ENCODE results near the gene NHEJ1. TPM values are rescaled to one million over a fixed set of nuclear protein-coding genes. Genes with fewer than 3 reads are reported as not detected.

The NHEJ1 gene
- total RNA-seq, 2 experiments from 2014 or later: 22.4 to 26.3 TPM

- ChIA-PET POLR2A (interaction anchor here (0.5 to 1.0 kb wide), 2 partner anchors 53 to 55 kb away, joined by 3 read pairs; no protein-coding TSS in a partner anchor), CTCF (interaction anchor here (0.6 to 3.4 kb wide), 47 partner anchors 9 to 284 kb away, joined by 3 to 71 read pairs (median 5); partner anchors contain the start of gene CFAP65)
- peak; percentile 90 for ATAC-seq
- Mint-ChIP-seq H3K4me1 (ENCODE audit: low read depth) (peaks cover 32% of the 10 kb centered on the region), H3K4me3 (no peak overlapping the region), H3K36me3 (ENCODE audit: low read depth) (peaks cover 2% of the 10 kb centered on the region), H3K27me3 (no peaks in the 10 kb centered on the region), H3K9me3 (no peaks in the 10 kb centered on the region), H3K27ac (peak overlapping the region; percentile 28)
- DNase-seq: peak; percentile 30
- intact Hi-C loops (cut with micrococcal nuclease): no loop called here
- TF ChIP-seq, protein P1, sequence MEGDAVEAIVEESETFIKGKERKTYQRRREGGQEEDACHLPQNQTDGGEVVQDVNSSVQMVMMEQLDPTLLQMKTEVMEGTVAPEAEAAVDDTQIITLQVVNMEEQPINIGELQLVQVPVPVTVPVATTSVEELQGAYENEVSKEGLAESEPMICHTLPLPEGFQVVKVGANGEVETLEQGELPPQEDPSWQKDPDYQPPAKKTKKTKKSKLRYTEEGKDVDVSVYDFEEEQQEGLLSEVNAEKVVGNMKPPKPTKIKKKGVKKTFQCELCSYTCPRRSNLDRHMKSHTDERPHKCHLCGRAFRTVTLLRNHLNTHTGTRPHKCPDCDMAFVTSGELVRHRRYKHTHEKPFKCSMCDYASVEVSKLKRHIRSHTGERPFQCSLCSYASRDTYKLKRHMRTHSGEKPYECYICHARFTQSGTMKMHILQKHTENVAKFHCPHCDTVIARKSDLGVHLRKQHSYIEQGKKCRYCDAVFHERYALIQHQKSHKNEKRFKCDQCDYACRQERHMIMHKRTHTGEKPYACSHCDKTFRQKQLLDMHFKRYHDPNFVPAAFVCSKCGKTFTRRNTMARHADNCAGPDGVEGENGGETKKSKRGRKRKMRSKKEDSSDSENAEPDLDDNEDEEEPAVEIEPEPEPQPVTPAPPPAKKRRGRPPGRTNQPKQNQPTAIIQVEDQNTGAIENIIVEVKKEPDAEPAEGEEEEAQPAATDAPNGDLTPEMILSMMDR (IDR thresholded peaks at IDR 0.05): peak; percentile 82
Observed at GRCh38 chr2:219104107-219105035, 56.2 kb downstream of the NHEJ1 start.

DNA sequence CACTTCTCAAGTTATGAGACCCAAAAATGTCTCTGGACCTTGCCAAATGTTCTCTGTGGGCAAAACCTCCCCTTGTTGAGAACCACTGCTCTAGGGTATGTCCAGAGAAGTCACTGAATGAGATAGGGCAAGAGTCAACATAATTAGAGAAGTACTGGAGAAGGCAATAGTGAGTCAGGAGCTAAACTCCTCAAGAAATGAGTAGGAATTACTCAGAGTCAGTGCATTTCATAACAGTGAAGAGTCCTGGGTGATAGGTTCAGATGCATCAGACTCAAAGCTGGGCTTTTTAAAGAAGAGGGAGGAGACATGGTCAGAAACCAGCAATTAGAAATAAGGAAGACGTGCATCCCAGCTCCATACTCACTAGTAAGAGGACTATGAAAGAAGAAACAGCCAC is 61.3 kb downstream of the NHEJ1 start:
- CTCF ChIA-PET: interaction anchor here (0.9 to 2.3 kb wide), 6 partner anchors 17 to 55 kb away, joined by 3 to 12 read pairs (median 4); no protein-coding TSS in a partner anchor
- no peak for DNase-seq
- Mint-ChIP-seq H3K27ac (no peak overlapping the region), H3K9me3 (no peaks in the 10 kb centered on the region), H3K36me3 (ENCODE audit: low read depth) (peaks cover 2% of the 10 kb centered on the region), H3K4me3 (no peak overlapping the region), H3K4me1 (ENCODE audit: low read depth) (peaks cover 4% of the 10 kb centered on the region), H3K27me3 (no peaks in the 10 kb centered on the region)
- ATAC-seq: no peak
- POLR2A ChIA-PET: no interaction called here
- TF ChIP-seq, protein P1 (IDR thresholded peaks at IDR 0.05): no peak
- intact Hi-C loops (cut with micrococcal nuclease): no loop called here

DNA sequence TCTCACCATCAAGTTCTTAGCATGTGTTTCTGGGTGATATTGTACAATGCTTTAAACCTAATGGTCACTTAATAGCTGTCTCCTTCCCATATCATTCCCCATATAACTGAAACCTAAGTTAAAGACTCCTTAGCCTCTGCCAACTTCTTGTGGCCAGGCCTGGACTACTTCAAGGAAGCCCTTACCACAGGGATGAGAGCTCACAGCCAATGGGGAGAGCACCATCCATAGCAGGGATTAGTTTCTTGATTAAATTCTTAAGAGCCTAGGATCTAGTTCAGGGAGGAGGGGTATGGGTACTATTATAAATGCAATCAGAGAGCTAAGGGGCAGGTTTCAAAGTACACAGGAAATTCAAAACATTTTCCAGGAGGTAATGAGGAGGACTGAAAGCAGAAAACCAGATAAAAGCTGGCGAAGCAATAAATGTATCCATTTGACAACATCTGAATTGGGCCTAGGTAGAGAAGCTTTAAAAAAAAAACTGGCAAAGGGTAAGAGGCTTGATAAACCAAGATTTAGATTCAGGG is 65.1 kb downstream of the NHEJ1 start:
- H3K27me3 Mint-ChIP-seq: no peaks in the 10 kb centered on the region
- no peak overlapping the region for H3K4me3 Mint-ChIP-seq
- intact Hi-C loops (cut with micrococcal nuclease): no loop called here
- peaks cover 4% of the 10 kb centered on the region for H3K36me3 Mint-ChIP-seq (ENCODE audit: low read depth)
- no peak for DNase-seq
- ATAC-seq: no peak
- no peak overlapping the region for H3K27ac Mint-ChIP-seq
- no peaks in the 10 kb centered on the region for H3K4me1 Mint-ChIP-seq (ENCODE audit: low read depth)
- ChIA-PET CTCF (interaction anchor here (0.7 to 2.2 kb wide), 9 partner anchors 8 to 115 kb away, joined by 3 to 13 read pairs (median 3); no protein-coding TSS in a partner anchor), POLR2A (no interaction called here)
- H3K9me3 Mint-ChIP-seq: no peaks in the 10 kb centered on the region
- TF ChIP-seq, protein P1 (IDR thresholded peaks at IDR 0.05): no peak

- TF ChIP-seq, protein P1 (IDR thresholded peaks at IDR 0.05): no peak
- H3K36me3 Mint-ChIP-seq (ENCODE audit: low read depth): peaks cover 4% of the 10 kb centered on the region
- ATAC-seq (no peak), DNase-seq (no peak)
- no peaks in the 10 kb centered on the region for H3K9me3 Mint-ChIP-seq
- H3K27me3 Mint-ChIP-seq: no peaks in the 10 kb centered on the region
- intact Hi-C loops (cut with micrococcal nuclease): no loop called here
- H3K4me3 Mint-ChIP-seq: no peak overlapping the region
- ChIA-PET POLR2A (no interaction called here), CTCF (interaction anchor here (1.1 to 2.8 kb wide), 3 partner anchors 10 to 65 kb away, joined by 4 to 13 read pairs (median 9); no protein-coding TSS in a partner anchor)
- H3K4me1 Mint-ChIP-seq (ENCODE audit: low read depth): no peaks in the 10 kb centered on the region
- no peak overlapping the region for H3K27ac Mint-ChIP-seq
Observed at GRCh38 chr2:219094171-219094570, 66.4 kb downstream of the NHEJ1 start.

All from activated CD8-positive, alpha-beta T cell treated with anti-CD3 and anti-CD28 coated beads for 36 hours (primary cell).